Measurements from ENCODE around the gene ADGRL3. TPM values are rescaled to one million over a fixed set of nuclear protein-coding genes. Genes with fewer than 3 reads are reported as not detected.

ADGRL3 gene
- total RNA-seq, 1 donor from 2014 or later, result 6.1 TPM

- intact Hi-C loops (cut with micrococcal nuclease), result no loop called here
Measured at GRCh38 chr4:61817071-61817470, 616.9 kb downstream of the ADGRL3 start.

GRCh38 chr4:61820136-61820535 is 620.0 kb downstream of the ADGRL3 start:
- H3K27me3 ChIP-seq (ENCODE audit: low read depth), result no peaks in the 10 kb centered on the region
- intact Hi-C loops (cut with micrococcal nuclease), result no loop called here
- H3K4me1 ChIP-seq, result no peaks in the 10 kb centered on the region
- no peaks in the 10 kb centered on the region for H3K36me3 ChIP-seq
- TF ChIP-seq CTCF (IDR thresholded peaks at IDR 0.05; ENCODE audit: borderline replicate concordance), result no peak
- no peaks in the 10 kb centered on the region for H3K9me3 ChIP-seq (replicated peaks)
- H3K4me3 ChIP-seq, result no peak overlapping the region
- DNase-seq, result no peak
- no peak overlapping the region for H3K27ac ChIP-seq (replicated peaks)

More at GRCh38 chr4:61817071-61817470, 616.9 kb downstream of the ADGRL3 start:
- Histone ChIP-seq H3K9me3 (replicated peaks) (no peaks in the 10 kb centered on the region), H3K27ac (replicated peaks) (no peak overlapping the region), H3K4me3 (no peak overlapping the region), H3K4me1 (no peaks in the 10 kb centered on the region), H3K36me3 (no peaks in the 10 kb centered on the region), H3K27me3 (ENCODE audit: low read depth) (no peaks in the 10 kb centered on the region)
- DNase-seq, result no peak
- no peak for TF ChIP-seq CTCF (IDR thresholded peaks at IDR 0.05; ENCODE audit: borderline replicate concordance)

- Histone ChIP-seq H3K9me3 (replicated peaks) (no peaks in the 10 kb centered on the region), H3K27me3 (ENCODE audit: low read depth) (no peaks in the 10 kb centered on the region), H3K36me3 (no peaks in the 10 kb centered on the region), H3K27ac (replicated peaks) (no peak overlapping the region), H3K4me3 (no peak overlapping the region), H3K4me1 (no peaks in the 10 kb centered on the region)
- intact Hi-C loops (cut with micrococcal nuclease), result no loop called here
- TF ChIP-seq CTCF (IDR thresholded peaks at IDR 0.05; ENCODE audit: borderline replicate concordance), result no peak
- DNase-seq, result no peak
Measured at GRCh38 chr4:61824454-61824853, 624.3 kb downstream of the ADGRL3 start.

- intact Hi-C loops (cut with micrococcal nuclease), result no loop called here
- Histone ChIP-seq H3K27me3 (ENCODE audit: low read depth) (no peaks in the 10 kb centered on the region), H3K4me3 (no peak overlapping the region), H3K4me1 (no peaks in the 10 kb centered on the region), H3K27ac (replicated peaks) (no peak overlapping the region), H3K9me3 (replicated peaks) (no peaks in the 10 kb centered on the region), H3K36me3 (no peaks in the 10 kb centered on the region)
- DNase-seq, result no peak
- no peak for TF ChIP-seq CTCF (IDR thresholded peaks at IDR 0.05; ENCODE audit: borderline replicate concordance)
Measured at GRCh38 chr4:61827907-61828391, 627.8 kb downstream of the ADGRL3 start.

GRCh38 chr4:61828960-61829359 is 628.8 kb downstream of the ADGRL3 start:
- Histone ChIP-seq H3K4me3 (no peak overlapping the region), H3K27me3 (ENCODE audit: low read depth) (no peaks in the 10 kb centered on the region)
- no peak for TF ChIP-seq CTCF (IDR thresholded peaks at IDR 0.05; ENCODE audit: borderline replicate concordance)

More at GRCh38 chr4:61828960-61829359, 628.8 kb downstream of the ADGRL3 start:
- no peaks in the 10 kb centered on the region for H3K9me3 ChIP-seq (replicated peaks)
- DNase-seq, result no peak
- intact Hi-C loops (cut with micrococcal nuclease), result no loop called here
- H3K4me1 ChIP-seq, result no peaks in the 10 kb centered on the region
- no peaks in the 10 kb centered on the region for H3K36me3 ChIP-seq
- H3K27ac ChIP-seq (replicated peaks), result no peak overlapping the region
